Osteoblast (primary cell): ENCODE measurements around the gene UNKL. TPM values are rescaled to one million over a fixed set of nuclear protein-coding genes. Genes with fewer than 3 reads are reported as not detected.

Experiments used
- DNase-seq: peaks from one replicate; pipeline ENCODE4 v3.0.0; 2011; ENCODE audit warnings: low spot score, mixed read lengths; ENCODE audit not compliant: insufficient read length; ENCODE audit errors: missing footprints
- H2AFZ ChIP-seq: 2 replicates; pipeline ENCODE4 v1.6.0; 2011; ENCODE audit warnings: mild to moderate bottlenecking, low read length
- H3K27ac ChIP-seq: 2 replicates; pipeline ENCODE4 v1.5.1; 2011; ENCODE audit warnings: mild to moderate bottlenecking, low read depth, low read length, moderate library complexity
- H3K27me3 ChIP-seq: 2 replicates; pipeline ENCODE4 v1.6.0; 2012; ENCODE audit warnings: mild to moderate bottlenecking, control low read depth, inconsistent platforms, low read length, moderate library complexity; ENCODE audit not compliant: insufficient read depth
- H3K36me3 ChIP-seq: 2 replicates; pipeline ENCODE4 v1.5.1; 2011; ENCODE audit warnings: mild to moderate bottlenecking, low read length, control low read depth, moderate library complexity; ENCODE audit not compliant: insufficient read depth
- H3K4me1 ChIP-seq: 2 replicates; pipeline ENCODE4 v1.5.1; 2011; ENCODE audit warnings: mild to moderate bottlenecking, low read length, control low read depth, moderate library complexity; ENCODE audit not compliant: insufficient read depth
- H3K4me2 ChIP-seq: 2 replicates; pipeline ENCODE4 v1.6.0; 2011; ENCODE audit warnings: mild to moderate bottlenecking, low read length; ENCODE audit not compliant: insufficient read depth
- H3K4me3 ChIP-seq: fragments of 200-600 bp; sonication (generic); 3 replicates; pipeline ENCODE4 v1.5.1; 2012; ENCODE audit warnings: mild to moderate bottlenecking, low read length, inconsistent platforms; ENCODE audit not compliant: insufficient read depth
- H3K79me2 ChIP-seq: 2 replicates; pipeline ENCODE4 v1.6.0; 2012; ENCODE audit warnings: mild to moderate bottlenecking, low read length, control low read depth, inconsistent platforms; ENCODE audit not compliant: insufficient read depth
- H3K9me3 ChIP-seq: 2 replicates; pipeline ENCODE4 v1.5.1; 2011; ENCODE audit warnings: low read depth, low read length, control low read depth
- H4K20me1 ChIP-seq: 2 replicates; pipeline ENCODE4 v1.6.0; 2012; ENCODE audit warnings: mild to moderate bottlenecking, low read length, control low read depth; ENCODE audit not compliant: insufficient read depth
- CTCF ChIP-seq: IDR thresholded peaks from 2 replicates; pipeline ENCODE4 v1.5.1; 2011; ENCODE audit warnings: mild to moderate bottlenecking, low read depth, low read length, moderate library complexity; ENCODE audit errors: extremely low read depth
- total RNA-seq: library from RNA; depleted of rRNA; stranded (reverse); fragments of >200 nt; gene quantifications from 2 replicates; pipeline ENCODE4 v1.2.3, GENCODE V29; 2012

The UNKL gene
- total RNA-seq, 1 donor, result 10.1 TPM

DNA sequence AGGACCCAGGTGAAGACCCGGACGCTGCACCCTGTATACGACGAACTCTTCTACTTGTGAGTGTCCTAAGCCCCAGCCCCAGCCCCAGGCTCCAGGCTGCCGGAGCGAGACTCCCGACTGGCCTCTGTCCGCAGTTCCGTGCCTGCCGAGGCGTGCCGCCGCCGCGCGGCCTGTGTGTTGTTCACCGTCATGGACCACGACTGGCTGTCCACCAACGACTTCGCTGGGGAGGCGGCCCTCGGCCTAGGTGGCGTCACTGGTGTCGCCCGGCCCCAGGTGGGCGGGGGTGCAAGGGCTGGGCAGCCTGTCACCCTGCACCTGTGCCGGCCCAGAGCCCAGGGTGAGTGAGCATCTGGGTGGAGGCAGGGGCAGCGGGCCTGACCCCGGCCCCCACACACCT is 66.5 kb downstream of the UNKL start:
- peaks cover 31% of the 10 kb centered on the region for H3K79me2 ChIP-seq
- H3K9me3 ChIP-seq, result no peaks in the 10 kb centered on the region
- no peak overlapping the region for H3K27ac ChIP-seq
- H3K4me1 ChIP-seq, result peaks cover 15% of the 10 kb centered on the region
- H3K27me3 ChIP-seq, result no peaks in the 10 kb centered on the region
- peaks cover 20% of the 10 kb centered on the region for H3K36me3 ChIP-seq
- H3K4me2 ChIP-seq, result no peak overlapping the region
- H2AFZ ChIP-seq, result no peak overlapping the region
- no peak overlapping the region for H3K4me3 ChIP-seq
- DNase-seq, result no peak
- TF ChIP-seq CTCF, result no peak
- peaks cover 7% of the 10 kb centered on the region for H4K20me1 ChIP-seq

- Histone ChIP-seq H3K9me3 (no peaks in the 10 kb centered on the region), H3K36me3 (peaks cover 20% of the 10 kb centered on the region), H3K4me1 (peaks cover 11% of the 10 kb centered on the region), H4K20me1 (peaks cover 7% of the 10 kb centered on the region), H3K27me3 (peaks cover 3% of the 10 kb centered on the region), H3K4me2 (no peak overlapping the region), H3K4me3 (no peak overlapping the region), H3K27ac (no peak overlapping the region), H3K79me2 (peaks cover 25% of the 10 kb centered on the region), H2AFZ (no peak overlapping the region)
- DNase-seq, result no peak
- TF ChIP-seq CTCF, result no peak
These were observed 67.1 kb downstream of the UNKL start for GRCh38 chr16:1347286-1347855.

DNA sequence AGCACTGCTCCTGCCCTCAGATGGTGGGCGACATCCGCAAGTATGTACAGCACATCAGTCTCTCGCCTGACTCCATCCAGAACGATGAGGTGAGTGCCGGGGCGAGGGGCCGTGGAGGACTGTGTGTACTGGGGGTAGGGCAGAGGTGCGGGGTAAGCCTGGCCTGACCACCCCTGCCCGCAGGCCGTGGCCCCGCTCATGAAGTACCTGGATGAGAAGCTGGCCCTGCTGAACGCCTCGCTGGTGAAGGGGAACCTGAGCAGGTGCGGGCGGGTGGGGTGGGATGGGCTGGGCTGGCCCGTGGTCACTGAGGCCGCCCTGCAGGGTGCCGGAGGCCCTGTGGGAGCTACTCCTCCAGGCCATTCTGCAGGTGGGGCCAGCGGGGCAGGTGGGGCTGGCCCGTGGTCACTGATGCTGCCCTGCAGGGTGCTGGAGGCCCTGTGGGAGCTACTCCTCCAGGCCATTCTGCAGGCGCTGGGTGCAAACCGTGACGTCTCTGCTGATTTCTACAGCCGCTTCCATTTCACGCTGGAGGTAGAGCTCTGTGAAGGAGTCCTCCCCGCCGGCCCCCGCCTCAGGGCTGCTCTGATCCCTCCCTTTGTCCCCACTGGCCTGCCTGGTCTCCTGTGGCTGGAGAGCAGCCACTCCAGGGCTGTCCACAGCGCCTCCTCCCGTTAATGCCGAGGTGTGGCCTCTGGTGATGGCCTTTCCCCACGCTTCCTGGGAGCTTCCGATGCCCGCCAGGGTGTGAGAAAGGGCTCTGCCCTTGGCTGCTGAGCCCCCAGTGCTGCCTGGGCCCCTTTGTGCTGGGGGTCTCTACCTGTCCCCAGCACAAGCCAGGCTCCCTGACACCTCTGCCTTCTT is 67.8 kb downstream of the UNKL start:
- Histone ChIP-seq H3K79me2 (peaks cover 18% of the 10 kb centered on the region), H3K36me3 (peaks cover 20% of the 10 kb centered on the region), H3K4me2 (no peak overlapping the region), H3K4me1 (peaks cover 9% of the 10 kb centered on the region), H3K27me3 (peaks cover 5% of the 10 kb centered on the region), H3K4me3 (no peak overlapping the region), H4K20me1 (peaks cover 7% of the 10 kb centered on the region), H3K9me3 (no peaks in the 10 kb centered on the region), H2AFZ (no peak overlapping the region), H3K27ac (no peak overlapping the region)
- DNase-seq, result no peak
- TF ChIP-seq CTCF, result peak; percentile 26
